ENCODE measurements around the gene CCNI2. TPM values are rescaled to one million over a fixed set of nuclear protein-coding genes. Genes with fewer than 3 reads are reported as not detected.
"Not testable (repeated sequence)": the region's sequence is repeated elsewhere in the genome, so short reads cannot be mapped to it uniquely, and the experiment has no call there.

Gene CCNI2
- total RNA-seq, 1 donor from 2014 or later, result 0.30 TPM

- no peak for DNase-seq
Measured at GRCh38 chr5:132781029-132781428, 33.8 kb downstream of the CCNI2 start.

GRCh38 chr5:132782101-132782500 lies 34.9 kb downstream of the CCNI2 start:
- DNase-seq, result no peak

- no peak for DNase-seq
Measured at GRCh38 chr5:132785365-132785764, 38.1 kb downstream of the CCNI2 start.

- no peak for DNase-seq
Measured at GRCh38 chr5:132785864-132786263, 38.6 kb downstream of the CCNI2 start.

DNA sequence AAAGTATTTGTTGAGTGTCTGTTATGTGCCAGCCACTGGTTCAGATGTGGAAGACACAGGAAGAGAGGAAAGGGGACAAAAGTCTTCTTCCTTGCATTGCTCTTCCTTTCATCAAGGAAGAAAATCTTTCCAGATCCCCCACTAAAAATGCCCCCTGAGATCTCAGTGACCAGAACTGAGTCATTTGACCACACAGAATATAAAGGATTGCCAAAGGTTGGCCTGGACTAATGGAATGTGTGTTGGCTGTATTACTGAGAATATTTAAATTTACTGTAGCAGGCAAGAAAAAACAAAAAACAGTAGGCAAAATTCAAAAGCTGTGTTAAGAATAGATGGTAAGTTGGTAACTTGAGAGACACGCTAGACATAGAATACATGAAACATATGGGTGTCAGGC lies 39.9 kb downstream of the CCNI2 start:
- DNase-seq, result no peak

DNA sequence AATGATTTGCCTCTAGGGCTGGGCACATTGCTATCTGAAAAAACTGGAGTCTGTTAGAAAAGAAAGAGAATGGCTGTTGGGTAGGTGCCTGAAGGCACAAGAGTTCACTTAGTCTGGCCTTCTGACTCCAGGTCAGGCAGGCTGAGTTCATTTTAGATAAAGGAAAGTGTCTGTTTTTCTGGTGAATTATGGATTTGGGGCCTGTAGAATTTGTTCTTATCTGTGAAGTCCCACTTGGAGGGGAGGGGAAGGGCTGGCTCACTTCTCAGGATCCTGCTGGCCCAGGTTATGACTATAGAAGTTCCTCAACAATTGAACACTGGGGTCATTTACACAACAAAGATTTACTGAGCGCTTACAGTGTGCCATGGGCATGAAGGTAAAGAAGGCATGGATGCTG lies 41.3 kb downstream of the CCNI2 start:
- DNase-seq, result no peak

DNA sequence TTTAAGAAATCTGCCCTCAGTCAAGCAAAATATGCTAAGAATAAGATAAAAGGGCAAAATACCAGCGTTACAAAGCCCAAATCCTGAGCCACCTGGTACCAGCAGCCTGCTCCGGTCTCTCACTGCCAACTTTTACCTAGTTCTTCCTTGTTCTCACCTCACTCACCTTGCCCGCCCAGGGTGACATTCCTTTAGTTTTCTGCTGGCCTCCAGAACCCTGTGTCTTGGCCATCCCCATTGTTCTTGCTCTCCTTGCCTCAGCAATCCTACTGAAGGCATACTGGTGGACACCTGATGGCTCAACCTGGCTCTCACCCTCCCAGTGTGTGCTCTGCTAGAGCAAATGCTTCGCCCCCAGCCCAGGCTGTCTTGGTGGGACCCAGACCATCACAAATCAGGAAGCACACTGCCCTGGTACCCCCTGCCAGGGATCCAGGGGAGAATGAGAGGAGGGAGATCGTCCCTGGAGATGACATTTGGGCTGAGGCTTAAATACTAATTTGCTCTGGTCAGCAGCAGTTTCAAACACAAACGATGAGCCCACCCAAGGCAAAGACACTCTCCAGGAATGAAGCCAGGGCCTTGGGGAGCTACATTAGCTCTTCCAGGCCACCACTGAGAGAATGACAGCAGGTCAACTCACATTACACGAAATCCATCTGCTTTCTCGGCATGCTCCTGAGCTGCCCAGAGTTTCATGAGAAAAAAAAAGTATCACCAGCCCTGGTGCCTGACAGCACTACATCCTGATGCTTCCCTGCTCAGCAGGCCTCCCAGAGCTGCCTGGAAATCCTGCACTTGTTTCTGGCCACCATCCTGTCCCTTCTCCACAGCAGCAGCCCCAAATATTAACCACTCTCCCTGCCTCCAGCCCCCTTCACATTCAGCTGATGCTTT lies 42.0 kb downstream of the CCNI2 start:
- no peak for DNase-seq

- no peak for DNase-seq
Measured at GRCh38 chr5:132790201-132790865, 43.1 kb downstream of the CCNI2 start.

DNA sequence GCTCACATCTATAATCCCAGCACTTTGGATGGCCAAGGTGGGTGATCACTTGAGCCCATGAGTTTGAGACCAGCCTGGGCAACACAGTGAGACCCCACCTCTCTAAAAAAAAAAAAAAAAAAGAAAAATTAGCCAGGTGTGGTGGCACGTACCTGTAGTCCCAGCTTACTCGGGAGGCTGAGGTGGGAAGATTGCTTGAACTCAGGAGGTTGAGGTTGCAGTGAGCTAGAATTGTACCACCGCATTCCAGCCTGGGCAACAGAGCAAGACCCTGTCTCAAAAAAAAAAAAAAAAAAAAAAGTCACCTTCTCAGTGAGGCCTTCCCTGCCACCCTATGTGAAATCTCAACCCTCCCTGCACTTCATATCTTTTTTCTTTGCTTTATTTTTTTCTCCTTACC lies 43.8 kb downstream of the CCNI2 start:
- DNase-seq, result no peak

DNA sequence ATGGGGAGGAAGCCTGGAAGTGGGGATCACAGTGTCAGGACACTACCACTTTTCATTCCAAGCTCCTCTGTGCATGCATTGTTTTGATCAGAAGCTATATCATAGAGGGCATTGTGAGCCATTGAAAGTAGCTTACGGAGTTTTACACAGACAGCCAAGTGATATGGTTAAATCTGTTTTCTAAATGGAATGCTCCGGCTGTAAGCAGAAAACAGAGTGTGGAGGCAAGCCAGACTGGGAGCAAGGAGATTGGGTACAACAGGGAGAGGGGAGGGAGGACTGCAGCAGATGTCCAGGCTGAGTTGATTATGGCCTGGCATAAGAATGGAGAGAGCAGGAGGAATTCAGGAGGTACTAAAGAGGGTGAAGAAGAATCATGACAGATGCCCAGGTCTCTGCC lies 50.4 kb downstream of the CCNI2 start:
- no peak for DNase-seq

DNA sequence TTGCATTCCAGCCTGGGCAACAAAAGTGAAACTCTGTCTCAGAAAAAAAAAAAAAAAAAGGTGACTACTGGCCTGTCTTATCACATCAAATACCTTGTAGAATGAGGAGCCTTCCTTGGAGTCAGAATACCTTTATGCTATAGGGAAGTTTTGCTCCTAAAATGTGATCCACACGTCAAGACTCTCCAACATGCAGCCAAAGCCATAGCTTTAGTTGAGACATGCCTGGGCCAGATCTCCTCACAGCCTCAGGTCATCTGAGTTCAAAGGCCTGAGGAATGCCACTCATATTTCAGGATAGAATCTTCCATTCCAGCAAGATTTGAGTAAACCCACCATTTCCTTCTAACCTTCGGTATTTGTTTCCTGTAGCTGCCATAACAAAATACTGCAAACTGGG lies 52.2 kb downstream of the CCNI2 start:
- DNase-seq, result no peak

GRCh38 chr5:132800545-132800944 lies 53.3 kb downstream of the CCNI2 start:
- DNase-seq, result no peak

DNA sequence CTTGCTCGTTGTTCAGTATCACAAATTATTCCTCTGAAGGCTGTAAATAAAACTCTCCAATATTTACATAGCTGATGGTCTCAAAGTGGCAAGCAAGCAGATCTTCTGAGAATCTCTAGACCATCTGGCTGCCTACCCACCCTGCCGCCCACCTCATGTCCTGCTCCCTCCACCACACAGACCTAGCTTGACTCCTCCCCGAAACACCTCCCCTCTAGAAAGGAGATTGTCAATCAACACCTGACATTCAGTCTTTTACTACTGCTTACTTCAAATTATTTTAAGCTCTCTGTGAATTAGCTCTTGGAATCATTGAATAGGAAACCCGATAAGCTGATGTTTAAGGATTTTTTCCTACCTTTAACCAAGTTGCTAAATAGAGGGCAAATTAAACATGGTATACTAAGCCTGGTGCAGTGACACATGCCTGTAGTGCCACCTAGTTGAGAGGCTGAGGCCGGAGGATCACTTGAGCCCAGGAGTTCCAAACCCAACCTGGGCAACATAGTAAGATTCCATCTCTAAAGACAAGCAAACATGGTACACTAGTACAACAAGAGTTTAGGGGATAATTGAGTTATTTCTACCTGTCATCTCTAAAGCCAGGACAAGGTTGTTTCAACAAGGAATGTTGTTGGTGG lies 54.9 kb downstream of the CCNI2 start:
- no peak for DNase-seq

DNA sequence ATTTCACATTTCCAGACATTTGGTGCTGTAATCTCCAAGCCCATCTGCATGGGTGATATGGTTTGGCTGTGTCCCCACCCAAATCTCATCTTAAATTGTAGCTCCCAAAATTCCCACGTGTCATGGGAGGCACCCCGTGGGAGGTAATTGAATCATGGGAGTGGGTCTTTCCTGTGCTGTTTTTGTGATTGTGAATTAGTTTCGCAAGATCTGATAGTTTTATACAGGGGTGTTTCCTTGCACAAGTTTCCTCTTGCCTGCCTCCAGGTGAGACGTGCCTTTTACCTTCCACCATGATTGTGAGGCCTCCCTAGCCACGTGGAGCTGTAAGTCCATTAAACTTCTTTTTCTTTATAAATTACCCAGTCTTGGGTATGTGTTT lies 55.5 kb downstream of the CCNI2 start:
- not testable (repeated sequence) for DNase-seq

Other genes with a start within 250 kb of the CCNI2 start
- gene IL5, start 203.9 kb upstream of the CCNI2 start, total RNA-seq, result not detected
- gene RAD50, start 190.4 kb upstream of the CCNI2 start, total RNA-seq, result 30.8 TPM
- 0.10 TPM for gene IL13, start 89.3 kb upstream of the CCNI2 start, total RNA-seq
- not detected for gene IL4, start 73.4 kb upstream of the CCNI2 start, total RNA-seq
- 12.0 TPM for gene KIF3A, start 9.9 kb upstream of the CCNI2 start, total RNA-seq
- gene SEPTIN8, start 29.8 kb downstream of the CCNI2 start, total RNA-seq, result 45.1 TPM
- gene SOWAHA, start 65.9 kb downstream of the CCNI2 start, total RNA-seq, result 0.10 TPM
- gene SHROOM1, start 83.2 kb downstream of the CCNI2 start, total RNA-seq, result 1.2 TPM
- 0.30 TPM for gene GDF9, start 119.0 kb downstream of the CCNI2 start, total RNA-seq
- 76.1 TPM for gene UQCRQ, start 119.2 kb downstream of the CCNI2 start, total RNA-seq
- 0.79 TPM for gene LEAP2, start 126.2 kb downstream of the CCNI2 start, total RNA-seq
- 66.3 TPM for gene AFF4, start 216.2 kb downstream of the CCNI2 start, total RNA-seq